Hepatocyte (in vitro differentiated cells): ENCODE results near the gene ADISSP.

ENCODE experiments used
- CTCF ChIP-seq: fragments of 200-600 bp; sonication (generic); IDR thresholded peaks from 2 replicates; pipeline ENCODE4 v1.5.1; 2016; ENCODE audit warnings: antibody characterized with exemption, mild to moderate bottlenecking; ENCODE audit not compliant: poor library complexity
- EZH2 ChIP-seq: fragments of 200-600 bp; sonication (generic); IDR thresholded peaks from 2 replicates; pipeline ENCODE4 v1.6.1; 2016; ENCODE audit warnings: antibody characterized with exemption, mild to moderate bottlenecking, borderline replicate concordance
- EZH2phosphoT487 ChIP-seq: fragments of 200-600 bp; sonication (generic); IDR thresholded peaks from one replicate; pipeline ENCODE4 v1.6.1; 2018; ENCODE audit warnings: antibody characterized with exemption, mild to moderate bottlenecking, low read depth, moderate library complexity; ENCODE audit not compliant: unreplicated experiment, severe bottlenecking

DNA sequence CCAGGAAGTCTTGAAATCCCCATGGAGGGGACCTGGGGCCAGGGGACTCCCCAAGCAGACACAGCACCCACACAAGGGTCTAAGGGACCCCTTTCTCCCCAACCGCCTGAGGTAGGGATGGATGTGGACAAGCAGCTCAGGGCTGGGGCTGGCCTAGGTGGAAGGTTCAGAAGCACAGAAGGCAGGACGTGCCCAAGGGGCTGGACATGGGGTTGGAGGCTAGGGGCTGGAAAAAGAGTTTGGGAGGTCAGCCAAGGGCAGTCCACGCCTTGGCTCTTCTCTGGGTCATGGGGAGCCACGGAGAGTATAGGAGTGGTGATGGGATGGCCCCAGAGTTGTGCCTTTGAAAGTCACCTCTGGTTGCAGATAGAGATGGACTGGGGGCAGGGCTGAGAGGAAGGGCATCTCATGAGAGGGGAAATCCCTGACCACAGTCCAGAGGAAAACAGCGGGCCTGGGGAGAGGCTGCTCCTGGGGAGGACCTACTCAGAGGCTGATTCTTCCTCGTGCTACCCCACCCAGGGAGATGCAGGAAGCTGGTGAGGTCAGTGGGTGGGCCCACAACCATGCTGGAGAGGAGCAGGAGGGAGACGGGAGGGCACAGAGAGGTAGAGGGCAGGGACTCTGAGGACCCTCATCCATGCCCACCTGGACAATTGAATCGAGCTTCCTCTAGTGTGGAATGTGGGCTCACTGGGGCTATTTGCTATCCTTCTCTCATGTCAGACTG, 37.6 kb downstream of the ADISSP start:
- TF ChIP-seq CTCF (no peak), EZH2 (no peak), EZH2phosphoT487 (no peak)
